ENCODE data around the gene EDARADD.

The EDARADD gene

GRCh38 chr1:236395230-236395946 lies 1.3 kb downstream of the EDARADD start:
- DNase-seq = peak; percentile 30

GRCh38 chr1:236395947-236396664 lies 2.0 kb downstream of the EDARADD start:
- no peak for DNase-seq

GRCh38 chr1:236396665-236397043 lies 2.6 kb downstream of the EDARADD start:
- no peak for DNase-seq

GRCh38 chr1:236397173-236397759 lies 3.2 kb downstream of the EDARADD start:
- DNase-seq = no peak

- DNase-seq = no peak
Measured at GRCh38 chr1:236398538-236398937, 4.5 kb downstream of the EDARADD start.

- DNase-seq = no peak
Measured at GRCh38 chr1:236400061-236400603, 6.0 kb downstream of the EDARADD start.

GRCh38 chr1:236401698-236402097 lies 7.6 kb downstream of the EDARADD start:
- DNase-seq = no peak

- no peak for DNase-seq
Measured at GRCh38 chr1:236403905-236404696, 10.0 kb downstream of the EDARADD start.

- no peak for DNase-seq
Measured at GRCh38 chr1:236407059-236407458, 13.0 kb downstream of the EDARADD start.

GRCh38 chr1:236413688-236414087 lies 19.6 kb downstream of the EDARADD start:
- no peak for DNase-seq

GRCh38 chr1:236416165-236416564 lies 22.1 kb downstream of the EDARADD start:
- DNase-seq = no peak

GRCh38 chr1:236417336-236417735 lies 23.2 kb downstream of the EDARADD start:
- DNase-seq = no peak

GRCh38 chr1:236419502-236419901 lies 25.4 kb downstream of the EDARADD start:
- no peak for DNase-seq

GRCh38 chr1:236421022-236421421 lies 26.9 kb downstream of the EDARADD start:
- DNase-seq = no peak

GRCh38 chr1:236421850-236422516 lies 27.9 kb downstream of the EDARADD start:
- no peak for DNase-seq

GRCh38 chr1:236422517-236422876 lies 28.4 kb downstream of the EDARADD start:
- no peak for DNase-seq

- no peak for DNase-seq
Measured at GRCh38 chr1:236425031-236425663, 31.1 kb downstream of the EDARADD start.

- no peak for DNase-seq
Measured at GRCh38 chr1:236426215-236426614, 32.1 kb downstream of the EDARADD start.

- no peak for DNase-seq
Measured at GRCh38 chr1:236429715-236430274, 35.7 kb downstream of the EDARADD start.

- DNase-seq = no peak
Measured at GRCh38 chr1:236433819-236434315, 39.8 kb downstream of the EDARADD start.

GRCh38 chr1:236438614-236439013 lies 44.5 kb downstream of the EDARADD start:
- no peak for DNase-seq

Data from NCI-H146 (cell line).